NCI-H82 treated with DMSO at 0.1 percent for 48 hours (cell line): Measurements from ENCODE around the gene MED13L.
"Not testable (repeated sequence)": the region's sequence is repeated elsewhere in the genome, so short reads cannot be mapped to it uniquely, and the experiment has no call there.

ENCODE experiments used
- DNase-seq: peaks from one replicate; lab custom pipeline; 2025; ENCODE audit not compliant: unreplicated experiment; lab: John Stamatoyannopoulos, UW

MED13L gene

DNA sequence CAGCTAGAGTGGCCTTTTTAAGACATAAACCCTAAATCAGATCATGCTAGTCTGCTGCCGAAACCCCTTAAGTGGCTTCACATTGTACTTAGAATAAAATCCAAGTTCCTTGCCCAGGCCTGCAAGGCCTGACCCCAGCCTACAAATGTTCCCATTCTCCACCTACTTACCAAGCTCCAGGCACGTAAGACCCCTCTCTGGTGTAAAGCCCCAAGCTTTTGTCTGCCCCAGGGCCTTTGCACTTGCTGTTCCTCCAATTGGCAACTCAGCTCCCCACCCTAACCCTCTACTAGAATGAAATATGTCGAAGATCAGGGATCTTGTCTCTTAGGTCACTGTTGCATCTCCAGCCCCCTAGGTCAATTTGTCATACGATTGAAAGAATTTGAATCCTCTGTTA, 27.1 kb upstream of the MED13L start:
- peak; percentile 41 for DNase-seq

GRCh38 chr12:116303929-116304328, 26.4 kb upstream of the MED13L start:
- no peak for DNase-seq

- peak; percentile 63 for DNase-seq
These were observed 25.6 kb upstream of the MED13L start for GRCh38 chr12:116303066-116303465.

GRCh38 chr12:116302166-116303058, 24.9 kb upstream of the MED13L start:
- no peak for DNase-seq

- no peak for DNase-seq
These were observed 24.1 kb upstream of the MED13L start for GRCh38 chr12:116301621-116302020.

DNA sequence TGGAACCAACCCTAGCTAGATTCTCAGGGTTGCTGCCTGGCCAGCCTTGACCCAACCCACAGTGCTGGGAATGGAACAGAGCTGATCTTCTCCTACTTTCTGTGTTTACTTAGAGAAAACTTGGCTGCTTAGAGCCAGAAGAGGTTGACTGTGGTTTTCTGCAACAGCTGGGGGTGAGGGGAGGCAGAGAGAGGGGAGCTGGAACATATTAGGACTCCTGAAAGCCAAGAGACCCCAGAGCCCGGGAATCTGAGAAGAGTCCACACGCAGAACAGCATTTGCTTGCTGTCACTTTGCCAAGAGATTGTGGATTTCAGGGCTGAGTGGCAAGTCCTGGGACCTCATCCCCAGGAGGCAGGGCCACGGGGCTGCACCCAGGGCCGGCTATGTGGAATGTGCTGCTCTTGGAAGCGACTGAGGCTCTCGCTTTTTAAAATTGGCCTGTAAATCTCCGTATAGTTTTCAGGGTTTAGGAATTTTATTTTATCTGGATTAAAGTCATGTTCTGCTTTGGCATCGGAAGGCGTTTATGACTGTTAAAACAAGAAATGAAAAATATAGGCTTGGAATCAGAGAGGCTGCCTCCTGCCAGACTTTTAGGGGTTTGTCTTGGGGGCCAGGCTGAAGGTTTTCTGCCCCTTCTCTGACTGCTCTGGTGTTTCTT, 22.3 kb upstream of the MED13L start:
- DNase-seq, result no peak

DNA sequence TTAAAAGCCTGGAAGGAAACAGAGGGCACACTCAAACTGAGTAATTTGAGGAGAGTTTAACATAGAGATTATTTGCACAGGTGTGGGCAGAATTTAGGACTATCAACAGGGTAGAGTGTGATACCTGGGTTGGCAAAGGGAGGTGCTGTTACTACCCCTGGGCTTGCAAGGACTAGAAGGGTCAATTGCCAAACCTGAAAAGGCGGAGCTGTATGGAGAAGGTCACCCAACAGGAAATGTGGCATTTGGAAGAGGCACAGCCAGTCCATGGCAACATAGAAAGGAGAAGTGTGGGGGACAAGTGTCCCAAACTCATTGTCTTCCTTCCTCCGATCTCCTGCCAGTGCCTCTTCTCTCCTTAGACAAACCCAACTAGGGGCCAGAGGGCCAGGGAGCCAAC, 21.6 kb upstream of the MED13L start:
- DNase-seq, result no peak

GRCh38 chr12:116298578-116298977, 21.1 kb upstream of the MED13L start:
- DNase-seq, result no peak

DNA sequence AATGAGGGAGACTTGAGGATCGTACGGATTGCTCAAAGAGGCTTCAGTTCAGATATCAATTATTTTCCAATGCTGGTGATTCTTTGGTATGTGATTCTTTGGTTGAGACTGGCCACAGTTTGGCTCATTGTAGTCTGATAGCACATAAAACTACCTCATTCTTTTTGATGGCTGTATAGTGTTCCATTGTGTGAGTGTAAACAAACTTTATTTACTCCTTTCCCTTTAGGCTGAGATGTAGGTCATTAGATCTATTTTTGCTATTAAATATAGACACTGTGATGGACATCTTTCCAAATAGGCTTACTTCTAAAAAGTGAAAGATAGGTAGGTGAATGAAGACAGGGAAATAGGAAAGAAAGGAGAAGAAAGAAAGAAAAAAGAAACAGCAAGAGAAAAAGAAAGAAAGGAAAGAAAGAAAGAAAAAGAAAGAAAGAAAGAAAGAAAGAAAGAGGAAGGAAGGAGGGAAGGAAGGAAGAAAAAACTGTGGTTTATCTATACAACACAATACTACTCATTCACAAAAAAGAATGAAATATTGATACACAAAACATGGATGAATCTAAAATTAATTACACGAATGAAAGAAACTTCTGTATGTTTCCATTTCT, 19.8 kb upstream of the MED13L start:
- DNase-seq, result no peak

DNA sequence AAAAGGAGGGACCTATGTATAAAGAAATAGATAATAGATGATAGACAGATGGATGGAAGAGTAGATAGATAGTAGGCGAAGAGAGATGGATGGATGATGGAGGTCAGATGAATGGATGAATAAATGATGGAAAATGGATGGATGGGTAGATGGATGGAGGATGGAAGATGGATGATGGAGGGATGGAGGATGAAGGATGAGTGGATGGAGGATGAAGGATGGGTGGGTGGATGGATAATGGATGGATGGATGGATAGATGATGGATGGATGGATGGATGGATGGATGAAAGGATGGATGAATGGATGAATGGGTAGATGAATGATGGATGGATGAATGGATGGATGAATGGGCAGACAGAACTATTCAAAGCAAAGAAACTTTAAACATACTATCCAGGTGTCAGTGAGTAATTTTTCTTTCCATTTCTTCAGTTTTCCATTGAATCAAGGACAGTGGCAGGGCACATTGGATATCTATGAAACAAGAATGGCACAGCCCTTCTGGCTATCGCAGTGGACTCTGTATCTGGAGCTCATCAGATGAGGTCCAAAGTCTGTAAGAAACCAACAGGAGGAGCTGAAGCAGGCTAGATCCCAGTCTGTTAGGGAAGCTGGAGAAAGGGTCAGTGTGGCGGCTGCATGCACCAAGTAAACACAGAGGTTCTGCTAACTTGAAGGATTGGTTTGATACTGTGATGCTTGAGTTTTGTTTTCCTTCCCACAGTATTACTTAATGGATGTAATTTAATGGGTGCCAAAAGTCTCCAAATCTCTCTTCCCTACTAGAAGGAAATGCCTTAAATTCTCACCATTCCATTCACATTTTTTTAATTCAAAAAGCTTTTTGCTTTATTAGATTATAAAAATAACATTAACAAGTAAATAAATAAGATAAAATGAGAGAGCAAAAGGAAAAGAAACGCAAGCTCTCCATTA, 18.1 kb upstream of the MED13L start:
- DNase-seq, result no peak

DNA sequence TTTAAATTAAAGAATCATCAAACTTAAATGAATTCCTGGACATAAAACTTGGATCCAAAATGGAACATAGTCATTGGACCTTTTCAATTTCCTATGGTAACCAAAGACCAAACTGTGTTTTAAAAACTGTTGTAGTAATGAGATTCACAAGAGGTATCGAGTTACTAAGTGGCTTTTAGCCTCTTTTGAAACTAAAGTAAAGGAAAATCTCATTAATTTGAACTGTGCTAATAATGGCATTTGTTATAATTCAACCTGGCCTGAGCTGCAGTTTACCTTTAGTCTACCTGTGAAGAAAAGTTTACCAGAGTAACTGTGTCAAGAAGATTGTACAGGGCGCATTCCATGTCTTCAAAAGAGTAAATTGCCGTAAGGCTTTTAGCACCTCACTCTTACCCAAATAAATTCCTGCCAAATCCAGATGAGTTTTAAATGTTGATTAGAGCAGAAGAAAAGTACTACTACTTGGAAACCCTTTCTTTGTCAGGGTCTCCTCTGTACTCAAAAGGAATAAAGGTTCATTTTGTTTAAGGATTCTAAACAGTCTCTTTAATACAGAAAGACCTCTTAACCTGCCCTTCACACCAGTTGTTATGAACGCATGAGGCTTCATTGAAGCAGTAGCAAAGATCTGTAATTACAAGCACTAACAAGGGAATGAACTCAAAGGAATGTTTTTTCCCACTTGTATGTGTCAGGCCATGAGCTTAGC, 17.1 kb upstream of the MED13L start:
- DNase-seq, result peak; percentile 18

- no peak for DNase-seq
These were observed 16.4 kb upstream of the MED13L start for GRCh38 chr12:116293687-116294453.

DNA sequence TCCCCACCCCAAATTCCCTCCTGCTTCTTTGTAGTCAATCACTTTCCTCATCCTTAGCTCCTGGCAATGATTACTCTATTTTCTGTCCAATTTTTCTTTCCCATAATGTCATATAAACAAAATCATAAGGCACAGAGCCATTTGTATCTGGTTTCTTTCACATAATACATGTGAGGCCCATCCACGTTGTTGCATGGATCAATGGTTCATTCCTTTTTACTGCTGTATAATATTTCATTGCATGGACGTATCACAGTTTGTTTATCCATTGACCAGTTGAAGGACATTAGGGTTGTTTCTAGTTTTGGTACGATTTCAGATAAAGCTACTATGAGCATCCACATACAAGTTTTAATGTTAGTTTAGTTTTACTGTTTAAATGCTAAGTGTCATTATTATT, 13.7 kb upstream of the MED13L start:
- DNase-seq, result no peak

- no peak for DNase-seq
These were observed 11.2 kb upstream of the MED13L start for GRCh38 chr12:116288735-116289134.

GRCh38 chr12:116287842-116288301, 10.4 kb upstream of the MED13L start:
- no peak for DNase-seq

DNA sequence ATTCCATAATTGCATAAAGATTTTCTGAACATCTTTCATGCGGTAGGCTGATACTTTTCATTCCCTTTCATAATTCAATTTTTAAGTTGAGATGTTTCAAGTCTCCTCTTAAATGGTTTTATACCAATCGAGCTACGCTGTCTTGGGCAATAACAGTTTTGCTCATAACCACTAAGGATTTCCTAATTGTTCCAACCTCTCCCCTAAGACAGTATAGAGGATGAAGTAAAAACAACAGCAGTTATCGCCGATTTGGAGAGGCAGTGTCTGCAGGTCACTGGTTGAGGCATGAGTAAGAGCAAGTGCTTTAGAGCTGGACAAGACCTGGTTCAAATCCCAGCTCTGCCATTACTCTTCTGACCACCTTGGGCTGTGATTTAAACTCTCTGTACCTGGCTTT, 6.9 kb upstream of the MED13L start:
- no peak for DNase-seq

DNA sequence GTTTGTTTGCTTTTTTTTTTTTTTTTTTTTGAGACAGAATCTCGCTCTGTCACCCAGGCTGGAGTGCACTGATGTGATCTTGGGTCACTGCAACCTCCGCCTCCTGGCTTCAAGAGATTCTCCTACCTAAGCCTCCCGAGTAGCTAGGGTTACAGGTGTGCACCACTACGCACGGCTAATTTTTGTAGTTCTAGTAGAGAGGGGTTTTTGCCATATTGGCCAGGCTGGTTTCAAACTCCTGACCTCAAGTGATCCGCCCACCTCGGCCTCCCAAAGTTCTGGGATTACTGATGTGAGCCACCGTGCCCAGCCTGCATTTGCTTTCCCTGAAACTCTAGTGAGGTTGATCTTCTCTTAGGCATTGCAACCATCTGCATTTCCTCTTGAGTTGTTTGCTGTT, 6.4 kb upstream of the MED13L start:
- DNase-seq, result not testable (repeated sequence)

- DNase-seq, result no peak
These were observed 5.1 kb upstream of the MED13L start for GRCh38 chr12:116282371-116283286.
